Large intestine (tissue), 3 donors: Measurements from ENCODE around the gene CEP83. TPM values are rescaled to one million over a fixed set of nuclear protein-coding genes. Genes with fewer than 3 reads are reported as not detected.

ENCODE experiments used
- DNase-seq, 2 donors: peaks; one replicate each; pipeline versions ENCODE4 v3.0.0 to v3.0.0-alpha.2; 2013
- H3K27ac ChIP-seq: one replicate; pipeline ENCODE4 v1.5.1; 2013; ENCODE audit warnings: low read length
- H3K27me3 ChIP-seq: 2 replicates; pipeline ENCODE4 v1.6.1; 2013; ENCODE audit warnings: low read length; ENCODE audit not compliant: control insufficient read depth, insufficient read depth
- H3K36me3 ChIP-seq: 2 replicates; pipeline ENCODE4 v1.6.1; 2013; ENCODE audit warnings: low read length; ENCODE audit not compliant: control insufficient read depth, insufficient read depth
- H3K4me1 ChIP-seq: one replicate; pipeline ENCODE4 v1.6.1; 2013; ENCODE audit warnings: low read length; ENCODE audit not compliant: control insufficient read depth, insufficient read depth
- H3K4me3 ChIP-seq: one replicate; pipeline ENCODE4 v1.5.1; 2013; ENCODE audit warnings: low read length
- H3K9me3 ChIP-seq: one replicate; pipeline ENCODE4 v1.6.1; 2013; ENCODE audit warnings: mild to moderate bottlenecking, low read depth, low read length, moderate library complexity; ENCODE audit not compliant: control insufficient read depth
- WGBS: methylation state at CpG from one replicate; pipeline ENCODE4 v1.1.5; 2013; ENCODE audit warnings: low lambda C conversion rate; ENCODE audit not compliant: insufficient coverage; 5-methylcytosine and 5-hydroxymethylcytosine counted together
- polyA plus RNA-seq: library from polyadenylated mRNA; unstranded; fragments of 120-200 nt; gene quantifications from one replicate; pipeline ENCODE4 v1.2.1, GENCODE V29; 2013

The CEP83 gene
- polyA plus RNA-seq, 1 donor = 20.3 TPM

- H3K4me3 ChIP-seq = no peak overlapping the region
- H3K9me3 ChIP-seq = no peaks in the 10 kb centered on the region
- H3K36me3 ChIP-seq = peaks cover 10% of the 10 kb centered on the region
- WGBS = no CpG with 5 or more reads among the region's 5 CpGs
- no peak for DNase-seq
- H3K4me1 ChIP-seq = no peaks in the 10 kb centered on the region
- H3K27me3 ChIP-seq = no peaks in the 10 kb centered on the region
- no peak overlapping the region for H3K27ac ChIP-seq
Observed at GRCh38 chr12:94272280-94272679, 187.4 kb downstream of the CEP83 start.

- WGBS = no CpG with 5 or more reads among the region's 6 CpGs
- Histone ChIP-seq H3K4me1 (no peaks in the 10 kb centered on the region), H3K36me3 (peaks cover 6% of the 10 kb centered on the region), H3K27me3 (no peaks in the 10 kb centered on the region), H3K4me3 (no peak overlapping the region), H3K9me3 (no peaks in the 10 kb centered on the region), H3K27ac (no peak overlapping the region)
- no peak for DNase-seq
Observed at GRCh38 chr12:94271351-94271750, 188.3 kb downstream of the CEP83 start.

- Histone ChIP-seq H3K9me3 (no peaks in the 10 kb centered on the region), H3K36me3 (peaks cover 8% of the 10 kb centered on the region), H3K4me3 (no peak overlapping the region), H3K27me3 (no peaks in the 10 kb centered on the region), H3K4me1 (no peaks in the 10 kb centered on the region), H3K27ac (no peak overlapping the region)
- no peak for DNase-seq
- 89% methylated on average over 3 of the region's 4 CpGs for WGBS
Observed at GRCh38 chr12:94269316-94269999, 190.2 kb downstream of the CEP83 start.

GRCh38 chr12:94267921-94268471 lies 191.7 kb downstream of the CEP83 start:
- DNase-seq = no peak
- no peaks in the 10 kb centered on the region for H3K4me1 ChIP-seq
- WGBS = no CpG with 5 or more reads among the region's 5 CpGs
- H3K27me3 ChIP-seq = no peaks in the 10 kb centered on the region
- H3K27ac ChIP-seq = no peak overlapping the region
- H3K9me3 ChIP-seq = no peaks in the 10 kb centered on the region
- H3K36me3 ChIP-seq = peaks cover 12% of the 10 kb centered on the region
- H3K4me3 ChIP-seq = no peak overlapping the region

GRCh38 chr12:94267537-94267872 lies 192.2 kb downstream of the CEP83 start:
- H3K9me3 ChIP-seq = no peaks in the 10 kb centered on the region
- H3K27ac ChIP-seq = no peak overlapping the region
- peaks cover 11% of the 10 kb centered on the region for H3K36me3 ChIP-seq
- no peak for DNase-seq
- H3K4me1 ChIP-seq = no peaks in the 10 kb centered on the region
- H3K4me3 ChIP-seq = no peak overlapping the region
- no peaks in the 10 kb centered on the region for H3K27me3 ChIP-seq
- WGBS = no CpG with 5 or more reads among the region's 3 CpGs

GRCh38 chr12:94266796-94267536 lies 192.7 kb downstream of the CEP83 start:
- DNase-seq = no peak
- Histone ChIP-seq H3K27me3 (no peaks in the 10 kb centered on the region), H3K36me3 (peaks cover 10% of the 10 kb centered on the region), H3K4me1 (no peaks in the 10 kb centered on the region), H3K27ac (no peak overlapping the region), H3K9me3 (no peaks in the 10 kb centered on the region), H3K4me3 (no peak overlapping the region)
- WGBS = 70% methylated on average over 6 of the region's 11 CpGs

GRCh38 chr12:94265966-94266745 lies 193.5 kb downstream of the CEP83 start:
- H3K27me3 ChIP-seq = no peaks in the 10 kb centered on the region
- H3K4me1 ChIP-seq = no peaks in the 10 kb centered on the region
- no peaks in the 10 kb centered on the region for H3K9me3 ChIP-seq
- no CpG with 5 or more reads among the region's 14 CpGs for WGBS
- no peak overlapping the region for H3K27ac ChIP-seq
- H3K4me3 ChIP-seq = no peak overlapping the region
- no peak for DNase-seq
- peaks cover 13% of the 10 kb centered on the region for H3K36me3 ChIP-seq

- Histone ChIP-seq H3K4me1 (no peaks in the 10 kb centered on the region), H3K36me3 (peaks cover 19% of the 10 kb centered on the region), H3K27me3 (no peaks in the 10 kb centered on the region), H3K27ac (no peak overlapping the region), H3K4me3 (no peak overlapping the region), H3K9me3 (no peaks in the 10 kb centered on the region)
- no peak for DNase-seq
- no CpG with 5 or more reads among the region's 7 CpGs for WGBS
Observed at GRCh38 chr12:94265539-94265938, 194.1 kb downstream of the CEP83 start.

- WGBS = 93% methylated on average over 2 of the region's 19 CpGs
- no peak for DNase-seq
- peaks cover 21% of the 10 kb centered on the region for H3K36me3 ChIP-seq
- H3K27me3 ChIP-seq = no peaks in the 10 kb centered on the region
- H3K27ac ChIP-seq = no peak overlapping the region
- H3K4me1 ChIP-seq = no peaks in the 10 kb centered on the region
- no peaks in the 10 kb centered on the region for H3K9me3 ChIP-seq
- H3K4me3 ChIP-seq = no peak overlapping the region
Observed at GRCh38 chr12:94264736-94265485, 194.8 kb downstream of the CEP83 start.
